Fibroblast of the aortic adventitia (primary cell): ENCODE data around the gene GFAP. TPM values are rescaled to one million over a fixed set of nuclear protein-coding genes. Genes with fewer than 3 reads are reported as not detected.
A peak's percentile ranks its signal among the peaks of the same experiment; 100 is the strongest.

ENCODE experiments used
- DNase-seq: peaks from one replicate; pipeline ENCODE4 v3.0.0-alpha.2; 2010; ENCODE audit warnings: low read depth
- H3K4me3 ChIP-seq: 2 replicates; pipeline ENCODE4 v1.5.1; 2011; ENCODE audit warnings: low read depth, mild to moderate bottlenecking, control low read depth, low read length, moderate library complexity
- CTCF ChIP-seq: IDR thresholded peaks from 2 replicates; pipeline ENCODE4 v1.5.1; 2011; ENCODE audit warnings: mild to moderate bottlenecking, low read length, control low read depth, inconsistent platforms; ENCODE audit not compliant: insufficient read depth
- total RNA-seq: library from RNA; depleted of rRNA; stranded (reverse); fragments of >200 nt; gene quantifications from 2 replicates; pipeline ENCODE4 v1.2.3, GENCODE V29; 2012; ENCODE audit warnings: low replicate concordance

Gene GFAP
- total RNA-seq, 1 donor: not detected

- no peak for TF ChIP-seq CTCF
- no peak overlapping the region for H3K4me3 ChIP-seq
- no peak for DNase-seq
Observed at GRCh38 chr17:44887016-44887415, 28.3 kb downstream of the GFAP start.

- TF ChIP-seq CTCF: no peak
- DNase-seq: no peak
- no peak overlapping the region for H3K4me3 ChIP-seq
Observed at GRCh38 chr17:44884941-44885340, 30.4 kb downstream of the GFAP start.

GRCh38 chr17:44881145-44881544 lies 34.2 kb downstream of the GFAP start:
- no peak overlapping the region for H3K4me3 ChIP-seq
- DNase-seq: no peak
- TF ChIP-seq CTCF: no peak

- no peak for DNase-seq
- TF ChIP-seq CTCF: no peak
- H3K4me3 ChIP-seq: no peak overlapping the region
Observed at GRCh38 chr17:44880062-44880461, 35.2 kb downstream of the GFAP start.

- no peak for TF ChIP-seq CTCF
- DNase-seq: no peak
- H3K4me3 ChIP-seq: no peak overlapping the region
Observed at GRCh38 chr17:44879376-44879775, 35.9 kb downstream of the GFAP start.

- H3K4me3 ChIP-seq: no peak overlapping the region
- DNase-seq: peak; percentile 59
- peak; percentile 69 for TF ChIP-seq CTCF
Observed at GRCh38 chr17:44878627-44879221, 36.6 kb downstream of the GFAP start.

GRCh38 chr17:44877121-44877520 lies 38.2 kb downstream of the GFAP start:
- no peak for TF ChIP-seq CTCF
- H3K4me3 ChIP-seq: no peak overlapping the region
- no peak for DNase-seq
